ENCODE data around the gene TTPAL.

Gene TTPAL

GRCh38 chr20:44438782-44439181 is 36.9 kb upstream of the TTPAL start:
- TF ChIP-seq CTCF (IDR thresholded peaks at IDR 0.05; ENCODE audit: unreplicated experiment in 3 of 3): no peak
- H3K4me3 Mint-ChIP-seq: no peak overlapping the region
- peaks cover 16% of the 10 kb centered on the region for H3K27me3 Mint-ChIP-seq (ENCODE audit: low read depth)
- H3K4me1 Mint-ChIP-seq: no peaks in the 10 kb centered on the region
- no peak overlapping the region for H3K27ac Mint-ChIP-seq
- no peaks in the 10 kb centered on the region for H3K9me3 Mint-ChIP-seq
- no peaks in the 10 kb centered on the region for H3K36me3 Mint-ChIP-seq (ENCODE audit: low read depth)

- Mint-ChIP-seq H3K4me3 (no peak overlapping the region), H3K27ac (no peak overlapping the region)
- TF ChIP-seq CTCF (IDR thresholded peaks at IDR 0.05; ENCODE audit: unreplicated experiment in 3 of 3): no peak
Observed at GRCh38 chr20:44439318-44439717, 36.4 kb upstream of the TTPAL start.

GRCh38 chr20:44442298-44443070 is 33.2 kb upstream of the TTPAL start:
- no peaks in the 10 kb centered on the region for H3K4me1 Mint-ChIP-seq
- no peak overlapping the region for H3K27ac Mint-ChIP-seq
- H3K36me3 Mint-ChIP-seq (ENCODE audit: low read depth): no peaks in the 10 kb centered on the region
- H3K27me3 Mint-ChIP-seq (ENCODE audit: low read depth): peaks cover 16% of the 10 kb centered on the region
- TF ChIP-seq CTCF (IDR thresholded peaks at IDR 0.05; ENCODE audit: unreplicated experiment in 3 of 3): no peak
- no peak overlapping the region for H3K4me3 Mint-ChIP-seq
- no peaks in the 10 kb centered on the region for H3K9me3 Mint-ChIP-seq

More at GRCh38 chr20:44439318-44439717, 36.4 kb upstream of the TTPAL start:
- Mint-ChIP-seq H3K4me1 (no peaks in the 10 kb centered on the region), H3K36me3 (ENCODE audit: low read depth) (no peaks in the 10 kb centered on the region), H3K27me3 (ENCODE audit: low read depth) (peaks cover 16% of the 10 kb centered on the region), H3K9me3 (no peaks in the 10 kb centered on the region)

GRCh38 chr20:44445742-44446710 is 29.6 kb upstream of the TTPAL start:
- TF ChIP-seq CTCF (IDR thresholded peaks at IDR 0.05; ENCODE audit: unreplicated experiment in 3 of 3): no peak
- no peak overlapping the region for H3K4me3 Mint-ChIP-seq

GRCh38 chr20:44447827-44448419 is 27.8 kb upstream of the TTPAL start:
- Mint-ChIP-seq H3K9me3 (no peaks in the 10 kb centered on the region), H3K4me3 (no peak overlapping the region), H3K36me3 (ENCODE audit: low read depth) (no peaks in the 10 kb centered on the region), H3K4me1 (no peaks in the 10 kb centered on the region), H3K27me3 (ENCODE audit: low read depth) (peaks cover 9% of the 10 kb centered on the region), H3K27ac (no peak overlapping the region)
- TF ChIP-seq CTCF (IDR thresholded peaks at IDR 0.05; ENCODE audit: unreplicated experiment in 3 of 3): no peak

More at GRCh38 chr20:44445742-44446710, 29.6 kb upstream of the TTPAL start:
- Mint-ChIP-seq H3K27me3 (ENCODE audit: low read depth) (peaks cover 21% of the 10 kb centered on the region), H3K9me3 (no peaks in the 10 kb centered on the region), H3K27ac (no peak overlapping the region), H3K36me3 (ENCODE audit: low read depth) (no peaks in the 10 kb centered on the region), H3K4me1 (no peaks in the 10 kb centered on the region)

Measured in nephron (organoid).